Mammary epithelial cell (primary cell): ENCODE results near the gene KIAA1958.

Experiments
- EZH2 ChIP-seq: IDR thresholded peaks from 2 replicates; pipeline ENCODE4 v1.6.1; 2012; ENCODE audit warnings: low read length, inconsistent platforms, borderline replicate concordance
- TF ChIP-seq, protein P1 (sequence below), 2 donors: IDR thresholded peaks in 1 of 2; conservative IDR thresholded peaks in 1 of 2; 2 replicates each; pipeline ENCODE4 v1.5.1; 2011 to 2012; ENCODE audit warnings: inconsistent platforms in 2 of 2, low read length in 2 of 2, mild to moderate bottlenecking in 2 of 2, control low read depth in 1 of 2, low read depth in 1 of 2; ENCODE audit not compliant: insufficient read depth in 1 of 2; ENCODE audit errors: extremely low read depth in 1 of 2

DNA sequence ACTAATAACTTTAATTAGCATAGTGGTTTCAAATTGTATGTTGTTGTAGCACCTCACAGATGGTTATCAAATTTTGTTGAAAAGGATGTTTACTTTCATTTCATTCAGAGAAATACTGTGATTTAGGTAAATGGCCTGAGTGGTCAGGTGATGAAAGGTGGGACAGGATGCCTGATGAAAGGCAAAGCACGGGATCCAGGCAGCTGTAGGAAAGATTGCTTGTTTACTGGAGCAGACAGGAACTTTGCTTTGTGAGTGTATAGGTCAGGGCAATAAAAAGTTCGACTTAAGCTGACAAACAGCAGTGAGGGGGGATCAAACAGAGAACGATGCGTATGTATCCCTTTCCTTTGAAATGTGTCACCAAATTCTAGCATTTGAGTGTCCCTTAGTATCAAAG lies 19.0 kb downstream of the KIAA1958 start:
- TF ChIP-seq, protein P1, sequence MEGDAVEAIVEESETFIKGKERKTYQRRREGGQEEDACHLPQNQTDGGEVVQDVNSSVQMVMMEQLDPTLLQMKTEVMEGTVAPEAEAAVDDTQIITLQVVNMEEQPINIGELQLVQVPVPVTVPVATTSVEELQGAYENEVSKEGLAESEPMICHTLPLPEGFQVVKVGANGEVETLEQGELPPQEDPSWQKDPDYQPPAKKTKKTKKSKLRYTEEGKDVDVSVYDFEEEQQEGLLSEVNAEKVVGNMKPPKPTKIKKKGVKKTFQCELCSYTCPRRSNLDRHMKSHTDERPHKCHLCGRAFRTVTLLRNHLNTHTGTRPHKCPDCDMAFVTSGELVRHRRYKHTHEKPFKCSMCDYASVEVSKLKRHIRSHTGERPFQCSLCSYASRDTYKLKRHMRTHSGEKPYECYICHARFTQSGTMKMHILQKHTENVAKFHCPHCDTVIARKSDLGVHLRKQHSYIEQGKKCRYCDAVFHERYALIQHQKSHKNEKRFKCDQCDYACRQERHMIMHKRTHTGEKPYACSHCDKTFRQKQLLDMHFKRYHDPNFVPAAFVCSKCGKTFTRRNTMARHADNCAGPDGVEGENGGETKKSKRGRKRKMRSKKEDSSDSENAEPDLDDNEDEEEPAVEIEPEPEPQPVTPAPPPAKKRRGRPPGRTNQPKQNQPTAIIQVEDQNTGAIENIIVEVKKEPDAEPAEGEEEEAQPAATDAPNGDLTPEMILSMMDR (conservative IDR thresholded peaks at IDR 0.05 in 1 of 2, IDR thresholded peaks at IDR 0.05 in 1 of 2; ENCODE audit: extremely low read depth in 1 of 2, insufficient read depth in 1 of 2, low read depth in 1 of 2, low read length in 2 of 2) = no peak
- no peak for TF ChIP-seq EZH2
